HG02763 (cell line): Measurements from ENCODE around the gene COLGALT1.
A peak's percentile ranks its signal among the peaks of the same experiment; 100 is the strongest.
"Not testable (repeated sequence)": the region's sequence is repeated elsewhere in the genome, so short reads cannot be mapped to it uniquely, and the experiment has no call there.

ENCODE experiments used
- ATAC-seq: cut with Tn5 transposase; IDR thresholded peaks from one replicate; pipeline ENCODE4 v1.9.1; 2021; ENCODE audit warnings: mild to moderate bottlenecking, moderate library complexity; ENCODE audit not compliant: unreplicated experiment

The COLGALT1 gene

DNA sequence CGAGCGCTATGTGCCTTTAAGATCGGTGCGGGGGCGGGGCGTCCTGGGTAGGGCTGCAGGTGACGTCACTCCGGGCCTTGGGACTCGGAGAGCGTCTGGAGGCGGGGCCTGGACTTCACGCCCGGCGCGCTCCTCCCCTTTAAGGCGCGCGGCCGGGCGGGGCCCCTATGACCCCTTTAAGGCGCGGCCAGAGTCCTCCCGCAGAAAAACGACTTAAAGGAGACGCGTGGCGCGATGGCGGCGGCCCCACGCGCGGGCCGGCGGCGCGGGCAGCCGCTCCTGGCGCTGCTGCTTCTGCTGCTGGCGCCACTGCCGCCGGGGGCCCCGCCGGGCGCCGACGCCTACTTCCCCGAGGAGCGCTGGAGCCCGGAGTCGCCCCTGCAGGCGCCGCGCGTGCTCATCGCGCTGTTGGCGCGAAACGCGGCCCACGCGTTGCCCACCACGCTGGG lies at the start of gene COLGALT1:
Gene COLGALT1 (plus strand): TSS at position 170 of the 449 bp plus-strand sequence. CDS start 65 bp downstream, at position 235.
- peak; percentile 90 for ATAC-seq

GRCh38 chr19:17506745-17507144 lies 48.7 kb upstream of the COLGALT1 start:
- no peak for ATAC-seq

DNA sequence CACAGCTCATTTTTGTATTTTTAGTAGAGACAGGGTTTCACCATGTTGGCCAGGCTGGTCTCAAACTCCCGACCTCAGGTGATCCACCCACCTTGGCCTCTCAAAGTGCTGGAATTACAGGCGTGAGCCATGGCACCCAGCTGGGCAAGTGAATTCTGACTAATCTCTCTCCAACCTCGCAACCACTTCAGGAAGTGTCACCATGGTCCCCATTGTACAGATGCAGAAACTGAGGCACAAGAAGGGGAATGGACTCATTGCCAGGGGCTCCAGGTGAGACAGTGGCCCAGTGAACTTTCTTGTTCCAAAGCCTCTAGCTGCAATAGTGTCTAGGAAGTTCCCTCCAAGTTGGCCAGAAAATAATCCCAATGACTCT lies 46.9 kb upstream of the COLGALT1 start:
- not testable (repeated sequence) for ATAC-seq

DNA sequence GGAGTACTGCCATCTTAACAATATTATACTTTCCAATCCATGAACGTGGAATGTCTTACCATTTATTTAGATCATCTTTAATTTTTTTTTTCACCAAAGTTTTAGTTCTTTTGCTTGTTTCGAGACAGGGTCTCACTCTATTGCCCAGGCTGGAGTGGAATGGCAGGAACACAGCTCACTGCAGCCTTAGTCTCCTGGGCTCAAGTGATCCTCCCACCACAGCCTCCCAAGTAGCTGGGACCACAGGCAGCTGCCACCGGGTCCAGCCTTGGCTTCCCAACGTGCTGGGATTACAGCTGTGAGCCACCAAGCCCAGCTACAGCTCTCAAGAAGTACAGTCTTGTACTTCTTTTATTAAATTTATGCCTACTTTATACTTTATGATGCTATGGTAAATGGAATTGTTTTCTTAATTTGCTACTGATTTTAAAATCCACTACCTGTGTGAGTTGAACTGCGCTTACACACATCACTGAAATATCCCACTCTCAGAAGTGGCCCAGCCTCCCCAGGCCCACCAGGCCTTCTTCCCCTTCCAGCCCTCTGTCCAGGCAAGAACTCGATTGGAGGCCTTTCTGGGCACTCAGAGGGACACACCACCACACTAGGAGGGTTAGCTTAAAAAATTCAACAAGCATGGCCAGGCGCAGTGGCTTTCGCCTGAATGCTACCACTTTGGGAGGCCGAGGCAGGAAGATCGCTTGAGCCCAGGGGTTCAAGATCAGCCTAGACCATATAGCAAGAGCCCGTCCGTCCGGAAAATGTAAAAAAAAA lies 45.0 kb upstream of the COLGALT1 start:
- no peak for ATAC-seq

- peak; percentile 56 for ATAC-seq
Observed at GRCh38 chr19:17511724-17512573, 43.5 kb upstream of the COLGALT1 start.

GRCh38 chr19:17512574-17512939 lies 42.9 kb upstream of the COLGALT1 start:
- no peak for ATAC-seq

GRCh38 chr19:17515408-17516149 lies 39.9 kb upstream of the COLGALT1 start:
- no peak for ATAC-seq

GRCh38 chr19:17517898-17518297 lies 37.6 kb upstream of the COLGALT1 start:
- ATAC-seq = no peak

DNA sequence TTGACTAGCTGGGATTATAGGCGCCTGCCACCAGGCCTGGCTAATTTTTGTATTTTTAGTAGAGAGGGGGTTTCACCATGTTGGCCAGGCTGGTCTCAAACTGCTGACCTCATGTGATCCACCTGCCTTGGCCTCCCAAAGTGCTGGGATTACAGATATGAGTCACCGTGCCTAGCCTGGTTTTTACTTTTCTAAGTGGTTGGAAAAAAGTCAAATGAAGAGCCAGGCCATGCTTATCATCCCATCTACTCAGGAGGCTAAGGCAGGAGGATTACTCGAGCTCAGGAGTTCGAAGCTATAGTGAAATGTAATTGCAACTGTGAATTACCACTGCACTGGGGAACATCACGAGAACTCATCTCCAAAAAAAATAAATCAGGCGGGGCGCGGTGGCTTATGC lies 36.8 kb upstream of the COLGALT1 start:
- ATAC-seq = not testable (repeated sequence)

- ATAC-seq = no peak
Observed at GRCh38 chr19:17519967-17520366, 35.5 kb upstream of the COLGALT1 start.

DNA sequence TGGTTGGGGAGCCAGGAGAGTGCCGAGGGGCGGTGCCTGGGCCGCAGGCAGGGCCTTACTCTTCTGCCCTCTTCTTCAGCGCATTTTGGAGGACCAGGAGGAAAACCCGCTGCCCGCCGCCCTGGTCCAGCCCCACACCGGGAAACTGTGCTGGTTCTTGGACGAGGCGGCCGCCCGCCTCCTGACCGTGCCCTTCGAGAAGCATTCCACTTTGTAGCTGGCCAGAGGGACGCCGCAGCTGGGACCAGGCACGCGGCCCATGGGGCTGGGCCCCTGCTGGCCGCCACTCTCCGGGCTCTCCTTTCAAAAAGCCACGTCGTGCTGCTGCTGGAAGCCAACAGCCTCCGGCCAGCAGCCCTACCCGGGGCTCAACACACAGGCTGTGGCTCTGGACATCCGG lies 34.6 kb upstream of the COLGALT1 start:
- no peak for ATAC-seq

DNA sequence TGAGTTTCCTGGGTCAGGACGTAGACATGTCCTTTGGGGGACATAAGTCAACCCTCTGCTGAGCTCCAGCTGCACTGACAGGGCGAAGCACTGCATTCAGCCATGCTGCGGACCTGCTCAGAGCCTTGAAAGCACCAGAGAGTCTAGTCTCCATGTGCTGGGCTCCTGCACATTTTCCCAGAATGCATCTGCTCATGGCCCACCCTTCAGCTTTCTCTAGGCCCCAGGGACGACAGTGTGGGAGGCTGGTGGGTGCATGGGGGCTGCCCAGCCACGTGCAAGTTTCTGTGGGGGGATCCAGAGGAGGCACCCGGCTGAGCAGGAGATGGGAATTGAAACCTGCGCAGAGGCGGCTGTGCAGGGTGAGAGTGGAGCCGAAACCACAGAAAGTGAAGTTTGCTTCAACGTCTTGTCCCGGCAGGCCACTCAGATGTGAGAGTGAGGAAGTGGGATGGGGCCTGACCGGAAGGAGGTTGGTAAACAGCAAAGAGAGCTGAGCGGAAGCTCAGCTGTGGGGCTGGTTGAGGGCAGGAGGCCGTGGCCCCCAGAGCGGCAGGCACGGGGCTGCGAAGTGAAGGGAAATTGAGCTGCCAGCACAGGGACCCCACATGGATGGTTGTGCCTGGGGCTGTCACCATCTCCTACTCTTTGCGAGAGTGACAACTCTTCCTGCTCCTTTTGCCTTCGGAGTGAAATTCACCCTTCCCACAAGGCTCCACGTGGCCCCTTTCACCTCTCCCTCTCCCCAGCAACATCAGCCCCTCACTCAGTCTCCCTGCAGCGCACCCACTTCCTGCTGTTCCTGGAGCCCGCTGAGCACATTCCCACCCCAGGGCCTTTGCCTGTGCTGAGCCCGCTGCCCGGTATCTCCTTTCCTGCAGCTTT lies 32.2 kb upstream of the COLGALT1 start:
- peak; percentile 78 for ATAC-seq

DNA sequence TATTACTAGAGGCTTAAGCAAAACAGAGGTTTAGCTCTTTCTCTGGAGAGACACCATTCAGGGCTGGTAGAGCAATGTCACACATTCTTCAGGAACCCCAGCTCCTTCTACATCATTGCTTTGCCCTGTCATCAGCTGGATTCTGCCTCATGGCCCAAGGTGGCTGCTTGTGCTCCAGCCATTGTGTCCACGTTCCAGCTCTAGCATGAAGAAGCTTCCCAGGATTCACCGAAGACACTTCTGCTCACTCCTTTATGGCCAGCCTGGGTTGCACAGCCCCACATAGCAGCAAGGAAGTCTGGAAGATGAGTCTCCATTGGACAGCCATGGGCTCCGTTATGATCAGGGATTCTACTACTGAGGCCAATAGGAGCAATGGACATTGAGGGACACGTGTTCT lies 30.8 kb upstream of the COLGALT1 start:
- ATAC-seq = no peak

- ATAC-seq = no peak
Observed at GRCh38 chr19:17525141-17525540, 30.3 kb upstream of the COLGALT1 start.

- ATAC-seq = peak; percentile 39
Observed at GRCh38 chr19:17526922-17527321, 28.5 kb upstream of the COLGALT1 start.

- ATAC-seq = no peak
Observed at GRCh38 chr19:17527326-17527725, 28.1 kb upstream of the COLGALT1 start.

- no peak for ATAC-seq
Observed at GRCh38 chr19:17528610-17529009, 26.8 kb upstream of the COLGALT1 start.

GRCh38 chr19:17529239-17530158 lies 25.9 kb upstream of the COLGALT1 start:
- ATAC-seq = no peak

- no peak for ATAC-seq
Observed at GRCh38 chr19:17530586-17530985, 24.9 kb upstream of the COLGALT1 start.
